Endothelial cell of umbilical vein (primary cell): ENCODE data around the gene PTOV1. TPM values are rescaled to one million over a fixed set of nuclear protein-coding genes. Genes with fewer than 3 reads are reported as not detected.
A peak's percentile ranks its signal among the peaks of the same experiment; 100 is the strongest.

Source experiments
- BruUV-seq: library from RNA; stranded (reverse); fragments of 400-500 nt; replicated peaks from 2 replicates; lab custom pipeline; 2021; lab: Mats Ljungman, UMichigan
- CTCF ChIA-PET: fragments of 300-600, 350-600 bp; sonication (Branson Sonifier 250); formaldehyde crosslinking; loops from one replicate; lab custom pipeline; 2021; ENCODE audit warnings: antibody characterized with exemption, inconsistent platforms; lab: Charles Lee
- POLR2A ChIA-PET: fragments of 300-600, 350-600 bp; sonication (Branson Sonifier 250); formaldehyde crosslinking; loops from one replicate; lab custom pipeline; 2021; ENCODE audit warnings: antibody characterized with exemption, inconsistent platforms; lab: Charles Lee
- DNase-seq: peaks from one replicate; pipeline ENCODE4 v3.0.0-alpha.2; 2011; ENCODE audit warnings: low read depth, low spot score
- FAIRE-seq: peaks from 2 replicates; lab custom pipeline; 2011; peaks lifted over from hg19 to GRCh38; lab: Jason Lieb, UNC
- H2AFZ ChIP-seq: 2 replicates; pipeline ENCODE4 v1.6.0; 2012; ENCODE audit warnings: low read depth, low read length, control low read depth, inconsistent platforms
- H3K27ac ChIP-seq: 2 replicates; pipeline ENCODE4 v1.5.1; 2011; ENCODE audit warnings: low read depth, mild to moderate bottlenecking, control low read depth, low read length, moderate library complexity; ENCODE audit not compliant: insufficient read depth
- H3K27me3 ChIP-seq, 2 experiments: 2 replicates each; pipeline versions ENCODE4 v1.6.0 to v1.6.1; 2011; ENCODE audit warnings: low read length in 2 of 2, mixed read lengths in 1 of 2; ENCODE audit not compliant: control insufficient read depth in 2 of 2, insufficient read depth in 2 of 2
- H3K36me3 ChIP-seq, 2 experiments: 2 replicates in 1 of 2; 3 replicates in 1 of 2; pipeline ENCODE4 v1.5.1; 2011; ENCODE audit warnings: low read length in 2 of 2, mild to moderate bottlenecking in 1 of 2, moderate library complexity in 1 of 2; ENCODE audit not compliant: control insufficient read depth in 2 of 2, insufficient read depth in 2 of 2; ENCODE audit errors: extremely low read depth in 1 of 2
- H3K4me1 ChIP-seq: 3 replicates; pipeline ENCODE4 v1.5.1; 2011; ENCODE audit warnings: mild to moderate bottlenecking, low read length; ENCODE audit not compliant: control insufficient read depth, insufficient read depth; ENCODE audit errors: extremely low read depth
- H3K4me2 ChIP-seq: 2 replicates; pipeline ENCODE4 v1.6.1; 2011; ENCODE audit warnings: low read length, control low read depth, mixed read lengths; ENCODE audit not compliant: insufficient read depth
- H3K4me3 ChIP-seq, 3 experiments: fragments of 200-600 bp in 1 of 3; sonication (generic), shearing (Covaris generic) in 1 of 3; replicated peaks in 1 of 3; 2 replicates each; pipeline ENCODE4 v1.5.1; 2011 to 2016; ENCODE audit warnings: control low read depth in 3 of 3, low read length in 3 of 3, mild to moderate bottlenecking in 2 of 3, inconsistent platforms in 1 of 3, low read depth in 1 of 3, moderate library complexity in 1 of 3; ENCODE audit not compliant: insufficient read depth in 1 of 3
- H3K79me2 ChIP-seq: 2 replicates; pipeline ENCODE4 v1.6.0; 2012; ENCODE audit warnings: low read length, inconsistent platforms; ENCODE audit not compliant: control insufficient read depth, insufficient read depth
- H3K9ac ChIP-seq: replicated peaks from 2 replicates; pipeline ENCODE3; 2011; ENCODE audit warnings: low read length, control low read depth; ENCODE audit not compliant: insufficient read depth; ENCODE audit errors: extremely low read depth
- H3K9me1 ChIP-seq: replicated peaks from 3 replicates; pipeline ENCODE4 v1.6.0; 2011; ENCODE audit warnings: mild to moderate bottlenecking, low read length; ENCODE audit not compliant: control insufficient read depth, insufficient read depth; ENCODE audit errors: extremely low read depth
- H3K9me3 ChIP-seq: replicated peaks from 2 replicates; pipeline ENCODE4 v1.5.1; 2012; ENCODE audit warnings: low read length, inconsistent platforms; ENCODE audit not compliant: control insufficient read depth, insufficient read depth
- H4K20me1 ChIP-seq: replicated peaks from 2 replicates; pipeline ENCODE3; 2011; ENCODE audit warnings: mild to moderate bottlenecking, low read length; ENCODE audit not compliant: control insufficient read depth, insufficient read depth; ENCODE audit errors: extremely low read depth
- CTCF ChIP-seq, 2 donors: IDR thresholded peaks; 1 replicate in 1 of 2; 2 replicates in 1 of 2; pipeline ENCODE4 v1.5.1; 2011; ENCODE audit warnings: low read length in 2 of 2, mild to moderate bottlenecking in 2 of 2, moderate library complexity in 2 of 2, control low read depth in 1 of 2, inconsistent platforms in 1 of 2, low read depth in 1 of 2; ENCODE audit not compliant: insufficient read depth in 1 of 2; ENCODE audit errors: extremely low read depth in 1 of 2
- EZH2 ChIP-seq: IDR thresholded peaks from 2 replicates; pipeline ENCODE4 v1.6.1; 2012; ENCODE audit warnings: borderline replicate concordance, low read depth, mild to moderate bottlenecking, moderate library complexity, low read length, inconsistent platforms; ENCODE audit not compliant: severe bottlenecking
- FOS ChIP-seq: IDR thresholded peaks from 2 replicates; pipeline ENCODE4 v1.6.1; 2011; ENCODE audit warnings: mild to moderate bottlenecking, low read length, moderate library complexity, borderline replicate concordance; ENCODE audit not compliant: insufficient read depth
- GATA2 ChIP-seq: IDR thresholded peaks from 2 replicates; pipeline ENCODE4 v1.7.0; 2011; ENCODE audit warnings: low read depth, mild to moderate bottlenecking, moderate library complexity, mixed read lengths, low read length; ENCODE audit not compliant: insufficient read length, insufficient read depth
- JUN ChIP-seq: IDR thresholded peaks from 2 replicates; pipeline ENCODE4 v1.6.1; 2011; ENCODE audit warnings: borderline replicate concordance, low read depth; ENCODE audit not compliant: insufficient read length, insufficient read depth
- MAX ChIP-seq: IDR thresholded peaks from 2 replicates; pipeline ENCODE4 v1.6.1; 2011; ENCODE audit not compliant: insufficient read depth, insufficient read length
- MYC ChIP-seq: IDR thresholded peaks from one replicate; pipeline ENCODE4 v1.6.1; 2011; ENCODE audit warnings: mild to moderate bottlenecking, low read depth, low read length
- POLR2A ChIP-seq: IDR thresholded peaks from 2 replicates; pipeline ENCODE4 v1.6.1; 2012; ENCODE audit warnings: low read depth, mild to moderate bottlenecking, control low read depth, low read length
- POLR2AphosphoS5 ChIP-seq: IDR thresholded peaks from 2 replicates; pipeline ENCODE4 v1.6.1; 2012; ENCODE audit warnings: low read depth, mild to moderate bottlenecking, control low read depth, low read length, moderate library complexity; ENCODE audit not compliant: insufficient read depth
- dilution Hi-C: fragments of 300-500 bp; cut with MboI; formaldehyde crosslinking; loops from one replicate; pipeline ENCODE4 v1.15.0; 2019; ENCODE audit warnings: low sequenced_read_pairs; ENCODE audit not compliant: extremely low pct_ligation_motif_present
- intact Hi-C: fragments of 100-400 bp; cut with micrococcal nuclease; formaldehyde crosslinking; loops from one replicate; pipeline ENCODE4 v1.10.0; 2022
- polyA plus RNA-seq, 4 experiments: library from polyadenylated mRNA; depleted of rRNA in 3 of 4; stranded (reverse) in 3 of 4; unstranded in 1 of 4; fragments of >200 nt; gene quantifications; 2 replicates each; pipeline versions ENCODE4 v1.2.1 to v1.2.3, GENCODE V29; 2011 to 2012; ENCODE audit warnings: missing spikeins in 1 of 4
- total RNA-seq: library from RNA; stranded (reverse); gene quantifications from 2 replicates; pipeline ENCODE4 v1.2.3, GENCODE V29; 2021

PTOV1 gene
- total and polyA plus RNA-seq, 2 donors (not counting 3 experiments of a cell fraction or from before 2014, with no cell fraction given): 116 to 184 TPM

DNA sequence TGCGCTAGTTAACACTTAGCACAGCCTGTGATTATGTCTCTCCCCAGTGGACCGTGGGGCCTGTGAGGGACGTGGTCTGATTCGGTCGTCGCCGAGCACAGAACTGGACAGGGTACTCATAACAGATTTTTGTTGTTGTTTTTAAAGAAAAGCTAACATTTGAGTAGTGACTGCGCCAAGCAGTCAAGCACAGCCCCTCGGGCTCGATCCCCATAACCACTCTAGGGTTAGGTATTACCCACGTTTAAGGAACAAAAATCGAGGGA is 805 bp upstream of the PTOV1 start:
- Histone ChIP-seq H3K27me3 (no peaks in the 10 kb centered on the region), H3K27ac (no peak overlapping the region), H3K4me3 (peak overlapping the region in 2 of 3 experiments; percentile 20 to 49), H2AFZ (no peak overlapping the region), H3K9me3 (no peaks in the 10 kb centered on the region), H3K4me1 (peaks cover 24% of the 10 kb centered on the region), H3K4me2 (peak overlapping the region; percentile 72), H3K9me1 (no peaks in the 10 kb centered on the region), H4K20me1 (no peaks in the 10 kb centered on the region), H3K9ac (no peak overlapping the region), H3K36me3 (peaks cover 0 to 7% of the 10 kb centered on the region in 2 experiments), H3K79me2 (peaks cover 25% of the 10 kb centered on the region)
- ChIA-PET POLR2A (interaction anchor here (0.6 to 1.2 kb wide), 2 partner anchors 19 to 79 kb away, joined by 5 to 6 read pairs; no protein-coding TSS in a partner anchor), CTCF (interaction anchor here (0.8 to 1.8 kb wide), 6 partner anchors 15 to 128 kb away, joined by 3 to 15 read pairs (median 4); partner anchors contain the start of genes FUZ and MED25)
- no TSS peak for BruUV-seq
- FAIRE-seq (no peak), DNase-seq (no peak)
- dilution Hi-C loops: no loop called here
- intact Hi-C loops: loop anchor here (1.0 kb wide), 4 partner anchors 17 to 84 kb away; partner anchors contain the start of genes FUZ and PNKP
- TF ChIP-seq EZH2 (no peak), CTCF (IDR thresholded peaks at IDR 0.05; ENCODE audit: extremely low read depth in 1 of 2, insufficient read depth in 1 of 2, low read depth in 1 of 2, low read length in 2 of 2) (no peak), POLR2AphosphoS5 (no peak), JUN (no peak), FOS (no peak), GATA2 (no peak), POLR2A (no peak), MAX (no peak), MYC (no peak)
